HG03457 (cell line): Measurements from ENCODE around the gene APC.

Experiments used
- ATAC-seq: cut with Tn5 transposase; IDR thresholded peaks from one replicate; pipeline ENCODE4 v1.9.1; 2021; ENCODE audit warnings: moderate number of reproducible peaks; ENCODE audit not compliant: unreplicated experiment

APC gene

DNA sequence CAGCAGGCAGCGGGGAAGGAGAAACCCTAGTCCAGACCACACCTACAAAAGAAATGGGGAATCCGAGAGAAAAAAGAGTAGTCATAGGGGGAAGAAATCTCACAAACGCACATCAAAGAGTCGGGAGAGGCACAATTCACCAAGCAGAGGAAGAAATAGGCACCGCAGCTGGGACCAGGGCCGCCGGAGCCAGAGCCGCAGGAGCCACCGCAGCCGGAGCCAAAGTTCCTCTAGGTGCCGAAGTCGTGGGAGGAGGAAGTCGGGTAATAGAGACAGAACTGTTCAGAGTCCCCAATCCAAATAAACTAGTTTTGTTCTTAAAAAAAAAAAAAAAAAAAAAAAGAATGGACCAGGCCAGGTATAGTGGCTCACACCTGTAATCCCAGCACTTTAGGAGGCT is 155.1 kb downstream of the APC start:
- ATAC-seq: no peak

DNA sequence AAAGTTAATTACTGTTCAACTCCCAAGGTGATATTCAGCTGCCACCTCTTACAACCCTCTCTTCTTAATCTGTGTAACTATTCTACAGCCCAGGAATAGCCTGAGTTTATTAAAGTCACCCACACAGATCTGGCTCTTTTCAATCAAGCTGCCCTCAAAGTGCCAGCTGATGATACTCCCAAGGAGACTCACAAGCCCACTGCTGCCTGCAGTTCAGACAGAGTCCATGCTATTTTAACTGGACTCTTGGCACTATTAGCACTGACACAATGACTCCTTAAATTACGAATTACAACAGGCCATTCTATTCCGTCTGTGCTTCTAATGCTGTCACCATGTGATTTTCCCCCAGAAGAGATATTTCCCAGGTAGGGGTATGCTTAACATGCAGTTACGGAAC is 158.0 kb downstream of the APC start:
- ATAC-seq: no peak
